OCI-M1 (cell line): ENCODE data around the gene CCDC93.
"Not testable (repeated sequence)": the region's sequence is repeated elsewhere in the genome, so short reads cannot be mapped to it uniquely, and the experiment has no call there.

Experiments used
- DNase-seq: peaks from one replicate; lab custom pipeline; 2025; lab: John Stamatoyannopoulos, UW

Gene CCDC93

DNA sequence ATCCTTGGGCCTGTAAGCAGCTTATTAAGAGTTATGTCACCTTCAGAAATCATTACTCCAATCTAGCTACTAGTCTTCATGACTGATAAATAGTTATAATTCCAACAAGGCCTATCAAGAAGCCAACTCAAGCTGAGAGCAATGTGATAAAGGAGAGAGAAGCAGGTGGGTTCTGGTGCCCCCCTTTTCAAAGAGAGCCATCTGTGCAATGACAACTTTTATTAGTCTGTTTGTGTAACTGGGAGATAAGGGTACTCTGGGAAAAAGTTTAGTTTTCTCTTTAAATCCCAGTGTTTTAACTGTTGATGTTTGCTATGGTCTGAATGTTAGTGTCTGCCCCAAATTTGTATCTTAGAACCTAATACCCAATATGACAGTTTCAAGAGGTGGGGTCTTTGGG lies 60.6 kb downstream of the CCDC93 start:
- no peak for DNase-seq

DNA sequence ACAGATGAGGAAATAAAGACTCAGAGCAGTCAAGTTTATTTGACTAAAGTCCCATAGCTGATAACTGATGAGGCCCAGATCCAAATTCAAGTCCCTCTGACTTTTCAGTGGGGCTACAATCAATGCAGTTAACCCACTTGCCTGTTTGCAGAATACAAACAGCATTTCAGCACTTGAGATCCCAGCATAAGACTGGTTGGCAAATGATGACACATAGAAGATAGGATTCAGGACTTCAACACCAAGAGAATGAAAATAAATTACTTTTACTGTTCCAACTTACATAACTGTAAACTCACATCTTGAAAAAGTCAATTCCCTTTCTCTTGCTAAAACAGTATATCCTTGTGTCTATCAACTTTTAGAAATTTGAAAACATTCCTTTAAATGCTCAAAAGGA lies 61.2 kb downstream of the CCDC93 start:
- no peak for DNase-seq

DNA sequence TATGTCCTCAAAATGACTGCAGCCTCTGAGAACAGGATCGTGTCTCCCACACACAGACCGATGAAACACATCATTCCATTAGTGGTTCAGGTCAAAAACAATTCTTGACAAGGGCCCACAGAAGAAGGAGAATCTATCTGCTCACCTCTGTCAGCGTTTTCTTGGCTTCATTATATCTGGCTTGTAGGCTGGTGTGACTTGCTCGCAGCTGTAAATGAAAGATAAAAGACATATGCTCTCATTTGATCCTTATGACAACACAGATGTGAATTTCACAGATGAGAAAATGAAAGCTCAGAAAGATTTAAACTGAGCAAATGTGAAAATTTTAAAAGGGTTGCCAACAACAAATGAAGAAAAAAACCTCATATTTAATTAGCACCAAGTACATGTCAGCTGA lies 61.6 kb downstream of the CCDC93 start:
- peak; percentile 5 for DNase-seq

DNA sequence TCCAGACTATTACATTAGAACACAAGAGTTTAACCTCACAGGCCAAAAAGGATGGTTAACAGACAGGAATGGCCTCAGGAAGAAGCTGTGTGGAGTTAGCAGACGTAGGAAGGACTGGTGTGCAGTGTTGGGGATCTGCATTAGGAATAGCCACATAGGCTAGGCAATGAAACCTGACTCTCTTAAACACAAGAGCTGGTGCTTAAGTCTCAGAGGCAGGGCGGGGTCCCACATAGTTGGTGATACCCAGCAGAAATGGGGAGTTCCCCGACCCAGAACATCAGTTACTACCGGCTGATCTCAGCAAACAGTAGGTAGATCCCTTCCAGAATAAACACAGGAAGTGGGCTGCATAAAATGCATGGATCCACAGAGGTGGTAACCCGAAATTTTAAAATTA lies 64.1 kb downstream of the CCDC93 start:
- no peak for DNase-seq

DNA sequence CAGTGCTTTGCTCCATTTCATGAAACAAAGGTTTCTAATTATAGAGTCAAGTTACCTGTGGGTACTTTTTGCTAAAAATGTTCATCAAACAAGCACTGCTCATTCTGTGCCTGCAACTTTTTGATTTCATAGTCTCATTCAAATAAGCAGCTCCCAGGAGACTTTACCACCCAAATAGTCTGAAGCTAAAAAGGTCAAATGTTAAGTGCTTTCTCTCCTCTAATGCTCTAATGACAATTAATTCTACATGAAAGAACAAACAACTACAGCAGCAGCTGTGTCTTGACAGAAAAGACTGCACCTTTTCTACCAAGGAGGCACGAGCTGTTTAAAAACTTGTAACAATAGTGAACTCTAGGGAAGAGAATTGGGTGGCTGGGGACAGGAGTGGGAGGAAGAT lies 65.3 kb downstream of the CCDC93 start:
- no peak for DNase-seq

DNA sequence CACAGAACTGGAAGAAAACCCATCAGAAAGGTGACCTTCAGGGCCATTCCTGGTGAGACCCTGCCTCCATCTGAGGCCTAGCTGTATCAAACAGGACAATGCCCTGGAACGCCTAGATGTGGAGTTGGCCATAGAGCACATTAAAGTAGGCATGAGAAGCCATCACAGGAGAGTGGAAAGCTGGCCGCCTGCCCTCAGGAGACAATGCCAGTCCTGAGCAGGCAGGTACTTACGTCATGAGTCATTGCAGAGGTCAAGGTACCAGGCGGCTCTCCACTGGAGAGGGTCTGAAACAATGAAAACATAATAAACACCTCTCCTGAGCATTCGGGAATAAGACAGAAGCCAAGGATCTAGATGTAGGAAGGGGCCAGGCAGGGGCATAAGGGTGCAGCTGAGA lies 68.6 kb downstream of the CCDC93 start:
- DNase-seq, result no peak

DNA sequence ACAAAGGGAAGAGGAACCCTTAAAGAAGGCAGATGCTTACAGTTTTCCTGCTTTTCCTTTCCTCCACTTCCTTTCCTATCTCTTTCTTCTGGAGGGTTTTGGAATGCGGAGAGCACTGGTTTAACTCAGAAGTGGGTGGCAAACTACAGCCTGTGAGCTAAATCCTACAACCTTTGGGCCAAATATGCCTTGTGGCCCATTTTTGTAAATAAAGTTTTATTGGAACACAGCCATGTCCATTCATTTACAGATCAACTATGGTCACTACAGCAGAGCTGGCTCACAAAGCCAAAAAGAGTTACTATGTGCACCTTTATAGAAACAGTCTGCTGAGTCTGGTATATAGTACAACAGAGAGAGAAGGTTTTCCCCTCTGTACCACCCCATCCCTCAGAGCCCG lies 69.1 kb downstream of the CCDC93 start:
- no peak for DNase-seq

DNA sequence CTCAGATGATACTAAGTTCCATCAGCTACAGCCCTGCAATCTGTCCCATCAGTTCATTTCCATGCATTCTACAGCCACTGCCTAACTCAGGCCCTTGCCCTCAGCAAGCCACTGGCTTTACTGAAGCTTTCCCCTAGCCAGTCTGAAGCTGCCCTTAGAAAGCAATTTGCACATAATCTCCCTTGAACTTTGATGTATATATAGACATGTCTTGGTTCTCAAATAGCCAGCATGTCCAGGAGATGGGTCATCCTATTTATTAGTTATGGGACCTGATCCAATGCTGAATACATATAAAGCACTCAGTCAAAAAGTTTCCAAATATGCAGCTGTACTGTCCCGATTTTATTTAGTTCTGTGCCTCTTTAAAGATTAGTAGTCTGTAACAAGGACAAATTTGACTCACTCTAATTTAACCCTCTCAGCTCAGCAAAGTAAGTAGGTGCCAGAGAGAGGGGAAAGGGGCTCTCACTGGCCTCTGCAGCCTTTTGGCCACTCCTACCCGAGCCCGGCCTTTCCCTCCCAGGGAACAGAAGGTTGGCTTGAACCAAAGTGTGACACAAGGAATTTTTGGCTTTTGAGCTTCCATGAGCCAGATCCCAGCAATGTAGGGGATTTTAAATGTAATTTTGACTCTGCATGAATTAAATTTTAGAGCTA lies 70.7 kb downstream of the CCDC93 start:
- no peak for DNase-seq

DNA sequence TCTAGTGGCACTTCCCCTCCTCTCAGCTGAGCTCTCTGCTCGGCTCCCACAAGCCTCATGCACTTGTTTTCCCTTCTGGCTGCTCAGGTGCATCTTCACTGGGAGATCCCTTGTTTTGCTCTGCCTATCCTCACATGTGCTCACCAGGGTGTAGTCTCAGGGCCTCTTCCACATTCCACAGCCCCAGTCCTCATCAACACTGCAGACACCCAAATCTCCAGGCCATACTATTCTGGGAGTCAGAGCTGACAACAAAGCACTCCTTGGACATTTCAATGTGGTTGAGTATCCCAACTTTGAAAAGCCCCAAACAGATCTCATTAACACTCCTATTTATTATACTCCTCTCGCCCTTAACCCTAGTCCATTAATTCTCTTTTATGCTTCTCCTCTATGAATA lies 71.3 kb downstream of the CCDC93 start:
- DNase-seq, result no peak

DNA sequence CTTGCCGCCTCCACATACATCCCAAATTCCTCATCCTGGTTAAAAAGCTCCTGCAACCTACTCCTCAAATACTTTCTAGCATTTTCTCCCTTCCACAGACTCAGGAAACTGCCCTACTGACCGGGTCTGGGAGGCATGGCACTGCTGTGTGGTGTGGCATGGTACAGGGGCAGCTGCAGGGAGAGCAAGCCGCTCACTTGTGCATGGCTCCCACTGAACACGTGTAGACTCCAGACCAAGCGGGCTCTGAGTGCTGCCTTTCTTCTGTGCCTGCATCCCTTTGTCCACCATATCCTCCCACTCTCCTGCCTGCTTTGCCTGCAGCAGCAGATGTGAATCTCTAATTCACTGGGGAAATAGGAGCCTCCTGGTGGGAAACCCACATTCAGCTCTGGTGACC lies 72.2 kb downstream of the CCDC93 start:
- no peak for DNase-seq

DNA sequence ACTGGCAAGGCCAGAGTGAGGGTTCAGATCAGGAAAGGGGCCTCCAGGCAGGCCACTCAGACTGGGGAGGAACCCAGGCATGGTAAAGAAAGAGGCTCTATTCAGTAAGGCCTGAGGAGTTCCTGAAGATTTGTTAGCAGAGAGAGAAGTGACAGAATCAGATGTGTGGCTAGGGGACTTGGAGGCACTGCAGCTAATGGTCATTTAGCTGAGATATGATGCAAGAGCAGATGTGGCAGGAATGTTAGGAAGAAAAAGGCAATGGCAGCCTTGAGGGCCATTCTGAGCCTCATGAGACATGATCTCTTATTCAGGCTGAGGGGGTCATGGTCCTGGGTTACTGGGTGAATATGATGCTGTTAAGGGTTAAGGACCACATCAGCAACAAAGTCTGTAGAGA lies 73.4 kb downstream of the CCDC93 start:
- DNase-seq, result no peak

DNA sequence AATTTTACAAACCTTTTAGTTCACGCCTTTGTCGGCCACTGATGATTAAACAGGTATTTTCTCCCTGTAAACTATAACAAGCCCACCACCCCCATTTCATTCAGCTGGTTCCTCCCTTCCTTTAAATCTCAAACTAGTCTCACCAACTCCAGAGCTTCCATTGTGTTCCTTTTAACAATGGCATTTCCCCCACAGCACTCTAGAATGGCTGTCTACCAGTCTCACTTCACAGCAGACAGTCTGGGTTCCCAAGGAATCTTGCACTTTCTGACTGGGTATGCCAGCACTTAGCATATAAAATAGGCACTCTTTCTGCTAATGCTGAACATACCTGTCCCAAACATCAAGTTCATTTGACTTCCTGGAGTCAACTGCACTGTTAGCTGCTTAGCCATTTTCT lies 75.3 kb downstream of the CCDC93 start:
- DNase-seq, result no peak

DNA sequence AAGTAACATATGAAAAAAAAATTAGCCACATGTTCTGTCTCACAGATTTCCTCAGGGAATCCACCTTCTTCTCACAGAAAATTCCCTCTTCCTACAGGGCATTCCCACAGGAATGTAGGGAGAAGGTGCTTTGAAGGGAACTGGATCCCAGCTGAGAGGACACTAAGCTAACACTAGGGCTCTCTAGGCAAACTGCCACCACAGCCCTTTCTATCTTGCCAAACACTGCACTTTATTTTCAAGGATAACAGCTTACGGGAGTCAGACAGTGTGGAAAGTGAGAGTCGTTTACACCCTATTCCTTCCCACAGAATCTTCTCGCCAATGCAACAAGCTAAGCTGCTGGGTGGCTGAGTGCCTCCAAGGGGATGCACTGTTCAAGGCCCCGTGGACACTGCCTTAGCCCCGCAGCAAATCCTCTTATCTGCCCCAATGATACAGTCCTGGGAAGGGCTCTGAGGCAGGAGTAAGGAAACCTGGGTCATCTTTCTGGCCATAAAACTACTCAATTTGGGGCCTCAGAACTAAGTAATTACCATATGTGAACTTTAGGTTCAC lies 76.9 kb downstream of the CCDC93 start:
- no peak for DNase-seq

DNA sequence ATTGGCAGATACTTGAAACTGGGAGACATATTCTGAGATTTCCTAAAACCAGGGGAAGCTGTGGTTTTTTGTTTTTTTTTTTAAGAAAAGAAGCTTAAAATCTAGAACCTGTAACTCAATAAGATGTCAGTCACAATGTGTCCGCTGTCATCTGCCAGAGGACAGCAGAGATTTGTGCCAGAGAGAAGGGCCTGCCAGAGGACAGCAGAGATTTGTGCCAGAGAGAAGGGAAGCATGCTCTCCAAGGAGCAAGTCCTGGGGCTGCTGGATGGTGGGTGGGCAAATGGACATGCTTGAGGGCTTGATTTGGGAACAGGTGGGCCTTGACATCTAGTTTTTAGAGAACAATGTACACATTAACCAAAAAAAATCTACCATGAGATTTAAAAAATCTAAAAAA lies 77.9 kb downstream of the CCDC93 start:
- DNase-seq, result no peak

DNA sequence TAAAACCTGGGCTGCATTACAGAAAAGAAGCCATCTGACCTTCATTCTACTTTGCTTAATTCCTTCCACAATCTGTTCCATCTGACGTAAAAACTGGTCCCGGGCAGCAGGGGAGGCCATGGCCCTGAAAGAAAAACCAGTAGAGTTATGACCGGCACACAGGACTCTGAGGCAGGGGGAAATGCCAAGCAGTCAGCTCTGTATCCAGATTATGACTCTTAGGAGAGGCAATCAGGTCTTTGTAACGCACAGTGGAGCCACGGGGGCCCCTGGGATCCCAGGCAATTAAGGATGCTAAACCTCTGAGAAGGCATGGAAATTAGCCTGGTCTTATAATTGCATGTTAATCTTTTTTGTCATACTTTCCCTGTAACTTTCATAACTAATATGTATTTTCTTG lies 78.4 kb downstream of the CCDC93 start:
- DNase-seq, result no peak

DNA sequence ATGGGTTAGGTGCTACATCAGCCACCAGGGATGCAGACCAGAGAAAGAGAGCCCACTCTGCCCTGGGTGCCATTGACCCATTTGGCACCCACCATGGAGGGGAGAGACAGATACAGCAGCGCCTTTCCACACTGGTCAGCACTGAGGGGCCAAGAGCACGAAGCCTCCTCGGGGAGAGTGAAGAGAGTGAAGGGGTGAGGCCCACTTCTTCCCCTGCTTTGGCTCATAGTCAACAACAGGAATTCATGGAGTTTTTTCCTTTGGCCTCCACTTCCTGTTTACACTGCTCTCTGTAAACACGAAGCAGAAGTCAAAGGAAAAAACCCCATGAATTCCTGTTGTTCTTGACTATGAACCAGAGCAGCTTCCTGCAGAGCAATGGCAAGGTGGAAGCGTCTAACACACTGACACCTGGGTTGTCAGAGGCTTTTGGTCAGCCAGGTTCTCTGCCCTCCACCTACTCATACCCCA lies 80.0 kb downstream of the CCDC93 start:
- no peak for DNase-seq

DNA sequence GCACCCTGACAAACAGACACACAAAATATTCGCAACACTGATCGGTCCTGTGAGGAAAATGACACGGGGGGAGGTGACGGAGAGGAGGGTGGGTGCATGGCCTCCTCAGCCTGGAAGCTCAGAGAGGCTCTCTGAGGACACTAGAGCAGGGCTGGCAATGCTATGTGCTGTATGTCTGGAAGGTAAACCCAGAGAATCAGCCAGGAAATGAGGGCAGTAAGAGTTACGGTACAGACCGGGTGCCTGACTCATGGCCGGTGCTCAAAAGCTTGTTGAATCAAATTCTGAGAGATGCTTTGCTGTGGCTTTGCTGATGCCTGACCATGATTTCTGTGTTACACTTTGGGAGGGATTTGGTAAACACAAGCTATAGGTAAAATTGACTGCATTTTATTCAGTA lies 81.9 kb downstream of the CCDC93 start:
- DNase-seq, result no peak

DNA sequence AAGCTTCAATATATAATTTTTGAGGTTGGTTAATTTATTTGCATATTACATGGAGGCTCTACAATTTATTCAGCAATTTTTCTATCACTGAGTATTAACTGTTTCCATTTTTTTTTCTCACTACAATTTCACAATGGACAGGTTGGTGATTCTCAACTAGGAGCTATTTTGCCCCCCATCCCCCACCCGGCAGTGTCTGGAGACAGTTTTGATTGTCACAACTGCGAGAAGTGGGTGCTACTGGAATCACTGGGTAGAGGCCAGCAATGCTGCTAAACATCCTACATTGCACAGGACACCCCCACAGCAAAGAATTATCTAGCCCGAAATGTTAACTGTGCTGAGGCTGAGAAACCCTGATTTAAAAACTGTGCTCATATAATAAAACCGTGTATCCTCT lies 82.6 kb downstream of the CCDC93 start:
- no peak for DNase-seq

DNA sequence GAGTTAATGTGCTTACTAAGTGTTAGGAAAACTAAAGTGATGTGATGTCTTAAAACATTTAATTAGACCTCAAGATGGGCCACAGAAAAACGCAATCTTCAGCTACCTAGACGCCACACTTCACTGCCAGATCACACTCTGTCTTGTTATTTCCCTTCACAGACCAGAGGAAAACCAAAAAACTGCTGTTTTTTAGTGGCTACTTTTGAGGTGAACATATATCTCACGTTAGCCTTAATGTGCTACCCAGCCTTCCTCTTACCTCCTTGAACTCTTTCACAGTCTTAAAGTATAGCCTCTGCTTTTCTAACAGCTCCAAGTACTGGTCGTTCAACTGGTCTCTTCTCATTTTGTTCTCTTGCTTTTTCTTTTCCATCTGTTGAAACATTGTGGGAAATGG lies 83.1 kb downstream of the CCDC93 start:
- DNase-seq, result no peak

DNA sequence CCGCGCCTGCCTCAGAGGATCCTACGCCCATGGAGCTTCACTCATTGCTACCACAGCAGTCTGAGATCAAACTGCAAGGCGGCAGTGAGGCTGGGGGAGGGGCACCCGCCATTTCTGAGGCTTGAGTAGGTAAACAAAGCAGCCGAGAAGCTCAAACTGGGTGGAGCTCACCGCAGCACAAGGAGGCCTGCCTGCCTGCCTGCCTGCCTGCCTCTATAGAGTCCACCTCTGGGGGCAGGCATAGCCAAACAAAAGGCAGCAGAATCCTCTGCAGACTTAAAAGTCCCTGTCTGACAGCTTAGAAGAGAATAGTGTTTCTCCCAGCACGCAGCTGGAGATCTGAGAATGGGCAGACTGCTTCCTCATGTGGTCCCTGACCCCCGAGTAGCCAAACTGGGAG lies 90.4 kb downstream of the CCDC93 start:
- not testable (repeated sequence) for DNase-seq

DNA sequence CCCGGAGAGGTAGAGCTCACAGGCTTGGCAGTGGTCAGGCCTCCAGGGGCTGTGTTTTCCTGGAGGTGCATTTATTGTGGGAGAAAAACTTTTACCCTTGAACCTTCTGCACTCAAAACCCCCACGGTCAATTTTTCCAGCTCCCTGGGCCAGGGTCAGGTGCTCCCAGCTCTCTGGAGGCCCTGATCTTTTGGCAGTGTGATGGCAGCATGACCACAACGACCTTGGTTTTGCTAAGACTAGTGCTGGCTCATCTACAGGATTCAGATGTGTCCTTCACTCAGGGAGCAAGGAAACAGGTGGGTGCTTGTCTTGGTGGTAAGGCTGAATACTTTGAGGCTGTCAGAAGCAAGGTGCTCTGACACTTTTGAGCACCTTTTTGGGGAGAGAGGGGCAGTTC lies 92.3 kb downstream of the CCDC93 start:
- no peak for DNase-seq

DNA sequence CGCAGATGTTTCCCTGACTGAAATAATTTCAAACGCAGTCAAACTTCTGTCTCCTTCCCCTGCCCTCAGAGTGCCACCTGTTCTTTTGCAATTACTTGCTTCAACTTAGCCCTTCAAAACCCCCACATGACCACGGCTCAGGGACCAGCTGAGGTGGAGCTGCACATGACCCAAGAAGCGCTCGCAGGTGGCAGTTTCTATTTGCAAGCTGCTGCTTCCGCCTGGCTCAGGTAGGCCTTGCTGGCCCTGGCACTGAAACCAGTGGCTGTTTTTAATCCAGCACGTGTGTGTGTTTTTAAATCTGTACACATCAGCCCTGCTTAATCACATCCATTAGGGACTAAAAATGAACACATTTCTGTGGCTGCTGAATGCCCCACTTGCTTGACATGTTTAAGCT lies 95.3 kb downstream of the CCDC93 start:
- no peak for DNase-seq

DNA sequence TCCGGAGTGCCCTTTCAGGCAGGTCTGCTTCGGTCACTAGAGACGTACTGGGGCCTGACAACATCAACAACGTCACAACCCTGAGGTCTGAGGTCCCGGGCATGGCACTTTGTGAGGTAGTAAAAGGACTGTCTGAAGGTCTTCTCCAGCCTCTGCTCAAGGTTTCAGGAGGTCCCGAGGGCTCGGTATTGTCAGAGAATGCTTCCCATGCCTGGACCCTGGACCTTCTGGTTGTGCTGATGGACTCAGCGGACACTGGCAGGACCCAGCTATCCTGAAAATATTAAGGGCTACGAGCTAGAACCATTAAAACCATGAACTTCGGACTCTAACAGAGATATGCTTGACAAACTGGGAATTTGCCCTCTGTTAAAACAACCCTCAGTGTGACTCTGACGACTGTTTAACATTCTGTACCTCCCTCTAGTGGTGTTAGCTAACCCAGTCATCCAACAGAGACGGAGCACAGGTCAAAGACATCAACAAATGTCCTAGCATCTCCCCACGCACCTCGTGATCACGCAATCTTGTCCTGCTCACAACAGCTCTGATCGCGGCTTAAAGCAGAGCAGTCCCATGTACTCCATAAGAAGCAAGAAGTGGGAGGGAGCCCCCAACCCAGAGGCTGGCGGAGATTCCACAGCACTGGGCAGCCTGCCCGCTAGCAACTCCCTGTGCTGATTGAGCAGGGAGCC lies 96.5 kb downstream of the CCDC93 start:
- no peak for DNase-seq

DNA sequence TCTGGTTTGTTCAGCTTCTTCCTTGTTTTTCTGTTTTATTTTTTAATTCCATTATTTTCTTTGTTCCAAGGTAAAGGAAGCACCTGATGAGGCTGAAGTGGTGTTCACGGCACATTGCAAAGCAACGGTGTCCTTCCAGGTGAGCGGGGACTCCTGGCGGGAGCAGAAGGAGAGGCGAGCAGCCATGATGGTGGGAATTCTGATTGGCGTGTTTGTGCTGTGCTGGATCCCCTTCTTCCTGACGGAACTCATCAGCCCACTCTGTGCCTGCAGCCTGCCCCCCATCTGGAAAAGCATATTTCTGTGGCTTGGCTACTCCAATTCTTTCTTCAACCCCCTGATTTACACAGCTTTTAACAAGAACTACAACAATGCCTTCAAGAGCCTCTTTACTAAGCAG lies 110.9 kb downstream of the CCDC93 start:
- DNase-seq, result no peak
